ENCODE results near the gene CA5A. TPM values are rescaled to one million over a fixed set of nuclear protein-coding genes. Genes with fewer than 3 reads are reported as not detected.
A peak's percentile ranks its signal among the peaks of the same experiment; 100 is the strongest.

CA5A gene
- total RNA-seq, 1 experiment from 2014 or later = not detected

DNA sequence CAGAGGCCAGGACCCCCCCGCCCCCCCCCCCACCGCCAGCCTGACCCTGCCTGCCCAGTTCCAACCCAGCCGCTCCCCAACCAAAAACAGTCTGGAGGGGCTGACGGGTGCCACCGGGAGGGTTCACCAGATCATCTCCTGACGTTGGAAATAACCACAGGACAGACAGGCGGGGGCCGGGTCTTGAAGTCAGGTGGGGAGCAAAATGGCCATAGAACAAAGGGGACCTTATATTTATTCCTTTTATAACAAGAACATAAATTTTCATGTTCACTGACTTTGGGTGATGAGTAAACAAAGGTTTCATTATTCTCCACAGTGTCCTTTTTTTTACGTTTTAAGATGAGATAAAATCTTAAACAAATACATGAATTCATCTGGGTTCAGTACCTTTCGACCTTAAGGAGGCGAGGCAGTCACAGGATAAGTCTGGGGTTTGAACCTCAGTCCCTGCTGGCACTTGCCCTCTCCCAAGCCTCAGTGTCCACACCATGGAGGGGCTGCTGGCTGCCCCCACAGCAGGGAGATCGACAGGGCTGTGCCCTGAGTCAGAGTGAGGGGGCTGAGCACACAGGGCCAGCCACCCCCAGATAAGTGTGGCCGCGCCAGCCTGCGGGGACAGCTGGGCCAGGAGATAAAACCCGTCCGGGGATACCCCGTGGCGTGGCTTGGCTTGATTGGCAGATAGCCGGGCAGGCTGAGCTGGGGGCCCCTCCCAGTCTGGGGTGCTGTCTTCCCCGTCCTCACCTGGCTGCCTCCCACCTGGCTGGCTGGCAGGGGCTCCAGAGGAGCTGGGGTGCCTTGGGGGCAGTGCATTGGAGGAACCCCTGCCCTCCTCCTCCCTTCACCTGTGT is 82.0 kb downstream of the CA5A start:
- peaks cover 100% of the 10 kb centered on the region for H3K4me1 ChIP-seq (ENCODE audit: low read length)
- peaks cover 96% of the 10 kb centered on the region for H4K20me1 ChIP-seq (ENCODE audit: insufficient read depth, low read depth, low read length)
- no peaks in the 10 kb centered on the region for H3K9me2 ChIP-seq (replicated peaks; ENCODE audit: insufficient read depth, low read length)

DNA sequence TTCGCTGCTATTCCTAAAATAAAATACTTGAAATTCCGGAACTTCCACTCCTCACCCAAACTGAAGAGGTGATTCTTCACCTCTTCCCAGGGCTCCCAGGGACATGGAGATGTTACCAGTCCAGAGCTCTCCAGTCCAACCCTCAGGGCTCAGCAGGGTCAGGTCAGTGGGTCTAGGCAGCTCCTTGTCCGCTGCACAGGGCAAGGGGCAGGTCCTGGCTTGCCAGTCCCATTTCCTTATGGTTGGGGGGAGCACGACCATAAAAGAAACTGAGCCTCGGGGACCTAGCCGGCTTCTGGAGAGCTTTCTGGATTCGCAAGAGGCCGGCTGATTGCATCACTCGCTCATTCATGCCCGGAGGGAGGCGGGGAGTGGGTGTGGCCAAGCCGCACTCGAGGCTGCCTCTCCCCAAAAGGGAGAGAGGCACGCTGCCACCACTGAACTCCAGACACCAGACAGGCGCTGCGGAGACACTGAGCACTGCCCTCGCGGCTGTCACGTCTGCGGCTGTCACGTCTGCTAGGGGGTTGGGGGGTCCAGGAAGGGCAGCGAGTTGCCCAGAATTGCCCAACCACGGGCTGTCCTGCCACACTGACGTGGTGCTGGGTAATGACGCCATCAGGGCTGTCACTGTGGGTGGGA is 82.8 kb downstream of the CA5A start:
- Histone ChIP-seq H3K36me3 (ENCODE audit: insufficient read depth, low read length) (peaks cover 50% of the 10 kb centered on the region), H3K27ac (ENCODE audit: low read length) (peak overlapping the region; percentile 94), H3K9me2 (replicated peaks; ENCODE audit: insufficient read depth, low read length) (no peaks in the 10 kb centered on the region), H3K4me3 (ENCODE audit: low read length) (peak overlapping the region; percentile 34; the same call in 1 of the 2 replicates), H3K4me1 (ENCODE audit: low read length) (peaks cover 100% of the 10 kb centered on the region), H3K27me3 (ENCODE audit: low read length) (no peaks in the 10 kb centered on the region), H4K20me1 (ENCODE audit: insufficient read depth, low read depth, low read length) (peaks cover 96% of the 10 kb centered on the region), H3K9ac (ENCODE audit: low read length) (peak overlapping the region; percentile 69), H3K79me2 (ENCODE audit: low read length) (peaks cover 98% of the 10 kb centered on the region), H2AFZ (ENCODE audit: low read length) (no peak overlapping the region), H3K9me3 (ENCODE audit: low read length) (no peaks in the 10 kb centered on the region), H3K4me2 (ENCODE audit: low read depth, low read length, poor library complexity, severe bottlenecking) (peak overlapping the region; percentile 57)
- DNase-seq = peak; percentile 90

More for the DNA sequence above, 82.0 kb downstream of the CA5A start:
- peak overlapping the region; percentile 41 for H3K9ac ChIP-seq (ENCODE audit: low read length)
- peaks cover 46% of the 10 kb centered on the region for H3K36me3 ChIP-seq (ENCODE audit: insufficient read depth, low read length)
- no peaks in the 10 kb centered on the region for H3K9me3 ChIP-seq (ENCODE audit: low read length)
- peak overlapping the region; percentile 12; the same call in 1 of the 2 replicates for H3K4me3 ChIP-seq (ENCODE audit: low read length)
- peak overlapping the region; percentile 59 for H3K27ac ChIP-seq (ENCODE audit: low read length)
- DNase-seq = no peak
- peak overlapping the region; percentile 35 for H3K4me2 ChIP-seq (ENCODE audit: low read depth, low read length, poor library complexity, severe bottlenecking)
- no peaks in the 10 kb centered on the region for H3K27me3 ChIP-seq (ENCODE audit: low read length)
- peaks cover 98% of the 10 kb centered on the region for H3K79me2 ChIP-seq (ENCODE audit: low read length)
- H2AFZ ChIP-seq (ENCODE audit: low read length) = no peak overlapping the region

DNA sequence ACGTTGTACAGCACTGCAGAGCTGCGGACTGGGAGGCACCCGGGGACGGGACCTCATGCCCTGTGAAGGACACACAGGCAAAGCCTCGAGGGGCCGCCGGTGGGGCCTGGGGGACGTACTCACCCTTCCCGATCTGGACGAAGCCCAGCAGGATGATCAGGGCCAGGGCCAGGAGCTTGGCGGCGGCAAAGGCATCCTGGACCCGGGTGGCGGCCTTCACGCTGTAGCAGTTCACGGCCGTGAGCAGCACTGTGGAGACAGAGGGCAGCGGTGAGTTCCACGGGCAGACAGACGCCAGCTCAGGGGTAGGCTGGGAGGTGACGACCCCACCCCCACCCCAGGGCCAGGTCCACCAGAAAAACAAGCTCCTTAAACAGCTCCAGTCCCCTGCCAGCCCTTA is 84.7 kb downstream of the CA5A start:
- peaks cover 98% of the 10 kb centered on the region for H3K4me1 ChIP-seq (ENCODE audit: low read length)
- no peaks in the 10 kb centered on the region for H3K9me2 ChIP-seq (replicated peaks; ENCODE audit: insufficient read depth, low read length)
- H3K79me2 ChIP-seq (ENCODE audit: low read length) = peaks cover 98% of the 10 kb centered on the region
- H3K4me2 ChIP-seq (ENCODE audit: low read depth, low read length, poor library complexity, severe bottlenecking) = peak overlapping the region; percentile 3
- no peak overlapping the region for H2AFZ ChIP-seq (ENCODE audit: low read length)
- H3K4me3 ChIP-seq (ENCODE audit: low read length) = no peak overlapping the region
- H3K27me3 ChIP-seq (ENCODE audit: low read length) = no peaks in the 10 kb centered on the region
- H3K9me3 ChIP-seq (ENCODE audit: low read length) = no peaks in the 10 kb centered on the region
- DNase-seq = no peak
- H3K36me3 ChIP-seq (ENCODE audit: insufficient read depth, low read length) = peaks cover 50% of the 10 kb centered on the region
- peak overlapping the region; percentile 94; the same call in 1 of the 2 replicates for H3K27ac ChIP-seq (ENCODE audit: low read length)
- peak overlapping the region; percentile 8; the same call in 1 of the 2 replicates for H3K9ac ChIP-seq (ENCODE audit: low read length)
- H4K20me1 ChIP-seq (ENCODE audit: insufficient read depth, low read depth, low read length) = peaks cover 97% of the 10 kb centered on the region

- Histone ChIP-seq H3K9me2 (replicated peaks; ENCODE audit: insufficient read depth, low read length) (no peaks in the 10 kb centered on the region), H2AFZ (ENCODE audit: low read length) (no peak overlapping the region), H4K20me1 (ENCODE audit: insufficient read depth, low read depth, low read length) (peaks cover 97% of the 10 kb centered on the region), H3K4me3 (ENCODE audit: low read length) (no peak overlapping the region), H3K36me3 (ENCODE audit: insufficient read depth, low read length) (peaks cover 50% of the 10 kb centered on the region), H3K9ac (ENCODE audit: low read length) (peak overlapping the region; percentile 43; the same call in 1 of the 2 replicates), H3K9me3 (ENCODE audit: low read length) (no peaks in the 10 kb centered on the region), H3K4me2 (ENCODE audit: low read depth, low read length, poor library complexity, severe bottlenecking) (peak overlapping the region; percentile 3), H3K79me2 (ENCODE audit: low read length) (peaks cover 98% of the 10 kb centered on the region), H3K4me1 (ENCODE audit: low read length) (peaks cover 98% of the 10 kb centered on the region), H3K27me3 (ENCODE audit: low read length) (no peaks in the 10 kb centered on the region), H3K27ac (ENCODE audit: low read length) (peak overlapping the region; percentile 94)
- no peak for DNase-seq
Observed at GRCh38 chr16:87851141-87851587, 85.2 kb downstream of the CA5A start.

DNA sequence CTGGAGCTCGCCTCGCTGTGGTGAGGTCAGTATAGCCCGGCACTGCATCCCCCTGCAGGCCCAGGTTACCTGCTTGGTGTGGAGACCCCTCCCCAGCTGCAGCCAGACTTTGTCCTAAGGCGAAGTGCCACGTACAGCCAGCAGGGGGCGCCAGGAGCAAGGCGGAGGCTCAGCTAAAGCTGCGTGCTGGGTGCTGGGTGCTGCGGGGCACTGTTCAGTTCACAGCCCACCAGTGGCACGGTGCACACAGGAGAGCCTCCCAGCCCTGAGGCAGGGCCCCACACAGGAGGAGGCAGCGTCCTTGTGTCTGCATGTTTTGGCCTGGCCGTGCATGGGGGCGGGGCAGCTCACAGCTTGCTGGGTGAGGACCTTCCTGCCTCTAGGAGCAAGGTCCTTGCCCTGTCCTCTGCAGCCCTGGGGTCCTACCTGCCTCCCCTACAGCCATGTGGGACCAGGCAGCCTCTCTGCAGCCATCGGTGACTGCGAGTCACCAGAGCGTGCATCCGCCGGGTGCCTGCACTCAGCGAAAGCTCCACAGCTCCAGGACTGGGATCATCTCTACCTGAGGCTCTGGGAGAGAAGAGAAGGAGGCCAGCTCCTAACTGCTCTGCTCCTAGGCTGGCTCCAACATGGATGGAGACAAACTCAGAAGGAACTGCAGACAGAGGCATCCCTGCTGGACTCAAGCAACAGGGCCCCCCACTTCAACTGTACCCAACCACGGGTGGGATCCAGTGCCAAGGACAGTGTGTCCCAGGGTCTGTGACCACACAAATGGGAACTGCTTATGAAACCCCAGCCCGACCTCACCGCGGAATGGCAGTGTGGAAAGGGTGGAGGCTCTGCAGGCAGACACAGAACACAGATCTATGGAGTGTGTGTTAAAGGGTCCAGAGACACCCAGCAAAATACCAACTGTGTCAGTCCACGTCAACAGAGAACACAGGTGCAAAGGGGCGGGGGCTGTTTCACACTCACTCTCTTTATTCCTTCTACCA is 86.0 kb downstream of the CA5A start:
- Histone ChIP-seq H3K4me3 (ENCODE audit: low read length) (no peak overlapping the region), H3K36me3 (ENCODE audit: insufficient read depth, low read length) (peaks cover 48% of the 10 kb centered on the region), H3K9me3 (ENCODE audit: low read length) (no peaks in the 10 kb centered on the region), H3K4me2 (ENCODE audit: low read depth, low read length, poor library complexity, severe bottlenecking) (peak overlapping the region; percentile 3), H3K27ac (ENCODE audit: low read length) (peak overlapping the region; percentile 94), H3K27me3 (ENCODE audit: low read length) (no peaks in the 10 kb centered on the region), H3K79me2 (ENCODE audit: low read length) (peaks cover 98% of the 10 kb centered on the region), H3K9me2 (replicated peaks; ENCODE audit: insufficient read depth, low read length) (no peaks in the 10 kb centered on the region), H2AFZ (ENCODE audit: low read length) (no peak overlapping the region), H4K20me1 (ENCODE audit: insufficient read depth, low read depth, low read length) (peaks cover 97% of the 10 kb centered on the region), H3K9ac (ENCODE audit: low read length) (peak overlapping the region; percentile 43), H3K4me1 (ENCODE audit: low read length) (peaks cover 98% of the 10 kb centered on the region)
- DNase-seq = peak; percentile 89

- Histone ChIP-seq H2AFZ (ENCODE audit: low read length) (no peak overlapping the region), H3K9ac (ENCODE audit: low read length) (no peak overlapping the region), H3K9me3 (ENCODE audit: low read length) (no peaks in the 10 kb centered on the region), H3K27ac (ENCODE audit: low read length) (peak overlapping the region; percentile 94), H4K20me1 (ENCODE audit: insufficient read depth, low read depth, low read length) (peaks cover 95% of the 10 kb centered on the region), H3K36me3 (ENCODE audit: insufficient read depth, low read length) (peaks cover 55% of the 10 kb centered on the region), H3K27me3 (ENCODE audit: low read length) (no peaks in the 10 kb centered on the region), H3K4me2 (ENCODE audit: low read depth, low read length, poor library complexity, severe bottlenecking) (no peak overlapping the region), H3K9me2 (replicated peaks; ENCODE audit: insufficient read depth, low read length) (no peaks in the 10 kb centered on the region), H3K4me1 (ENCODE audit: low read length) (peaks cover 97% of the 10 kb centered on the region), H3K4me3 (ENCODE audit: low read length) (no peak overlapping the region), H3K79me2 (ENCODE audit: low read length) (peaks cover 96% of the 10 kb centered on the region)
- DNase-seq = no peak
Observed at GRCh38 chr16:87849419-87850008, 86.8 kb downstream of the CA5A start.

- Histone ChIP-seq H3K4me3 (ENCODE audit: low read length) (no peak overlapping the region), H3K27ac (ENCODE audit: low read length) (peak overlapping the region; percentile 94; the same call in 1 of the 2 replicates), H3K36me3 (ENCODE audit: insufficient read depth, low read length) (peaks cover 57% of the 10 kb centered on the region), H3K4me2 (ENCODE audit: low read depth, low read length, poor library complexity, severe bottlenecking) (no peak overlapping the region), H3K4me1 (ENCODE audit: low read length) (peaks cover 97% of the 10 kb centered on the region), H3K9me2 (replicated peaks; ENCODE audit: insufficient read depth, low read length) (no peaks in the 10 kb centered on the region), H3K9ac (ENCODE audit: low read length) (no peak overlapping the region), H4K20me1 (ENCODE audit: insufficient read depth, low read depth, low read length) (peaks cover 97% of the 10 kb centered on the region), H2AFZ (ENCODE audit: low read length) (no peak overlapping the region), H3K79me2 (ENCODE audit: low read length) (peaks cover 98% of the 10 kb centered on the region), H3K9me3 (ENCODE audit: low read length) (no peaks in the 10 kb centered on the region), H3K27me3 (ENCODE audit: low read length) (no peaks in the 10 kb centered on the region)
- DNase-seq = no peak
Observed at GRCh38 chr16:87848676-87849345, 87.5 kb downstream of the CA5A start.
